ENCODE measurements around the gene SEMA3G. TPM values are rescaled to one million over a fixed set of nuclear protein-coding genes. Genes with fewer than 3 reads are reported as not detected.

SEMA3G gene
- total RNA-seq, 3 donors from 2014 or later (not counting 1 experiment from before 2014, with no cell fraction given) = 0.07 to 0.55 TPM; not detected in 1

DNA sequence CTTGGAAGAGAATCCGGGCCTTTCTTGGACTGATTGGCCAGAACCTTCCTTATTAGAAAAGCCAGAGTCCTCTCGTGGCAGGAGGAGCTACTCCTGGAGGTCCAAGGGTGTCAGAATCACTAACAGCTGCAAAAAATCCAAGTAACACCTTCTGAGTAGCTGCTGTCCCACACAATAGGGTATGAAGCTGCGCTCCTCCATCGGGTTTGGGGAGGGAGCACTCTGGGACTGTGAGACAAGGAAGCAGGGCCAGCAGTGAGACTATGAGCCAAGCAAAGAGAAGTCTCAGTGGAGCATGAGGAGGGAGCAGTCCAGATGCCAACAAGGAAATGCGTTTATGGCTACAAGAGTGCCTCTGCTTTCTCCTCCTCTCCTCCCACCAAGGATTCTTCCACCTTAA, 21.7 kb downstream of the SEMA3G start:
- 80% methylated on average over 5 of the region's 5 CpGs for WGBS (ENCODE audit: insufficient coverage)
- TF ChIP-seq, protein P1, sequence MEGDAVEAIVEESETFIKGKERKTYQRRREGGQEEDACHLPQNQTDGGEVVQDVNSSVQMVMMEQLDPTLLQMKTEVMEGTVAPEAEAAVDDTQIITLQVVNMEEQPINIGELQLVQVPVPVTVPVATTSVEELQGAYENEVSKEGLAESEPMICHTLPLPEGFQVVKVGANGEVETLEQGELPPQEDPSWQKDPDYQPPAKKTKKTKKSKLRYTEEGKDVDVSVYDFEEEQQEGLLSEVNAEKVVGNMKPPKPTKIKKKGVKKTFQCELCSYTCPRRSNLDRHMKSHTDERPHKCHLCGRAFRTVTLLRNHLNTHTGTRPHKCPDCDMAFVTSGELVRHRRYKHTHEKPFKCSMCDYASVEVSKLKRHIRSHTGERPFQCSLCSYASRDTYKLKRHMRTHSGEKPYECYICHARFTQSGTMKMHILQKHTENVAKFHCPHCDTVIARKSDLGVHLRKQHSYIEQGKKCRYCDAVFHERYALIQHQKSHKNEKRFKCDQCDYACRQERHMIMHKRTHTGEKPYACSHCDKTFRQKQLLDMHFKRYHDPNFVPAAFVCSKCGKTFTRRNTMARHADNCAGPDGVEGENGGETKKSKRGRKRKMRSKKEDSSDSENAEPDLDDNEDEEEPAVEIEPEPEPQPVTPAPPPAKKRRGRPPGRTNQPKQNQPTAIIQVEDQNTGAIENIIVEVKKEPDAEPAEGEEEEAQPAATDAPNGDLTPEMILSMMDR (IDR thresholded peaks at IDR 0.05) = no peak
- Mint-ChIP-seq H3K27ac (no peak overlapping the region), H3K9me3 (no peaks in the 10 kb centered on the region), H3K4me3 (no peak overlapping the region), H3K4me1 (no peaks in the 10 kb centered on the region), H3K36me3 (no peaks in the 10 kb centered on the region), H3K27me3 (ENCODE audit: low read depth in 2 of 2) (peaks cover 0 to 4% of the 10 kb centered on the region in 2 donors)
- intact Hi-C loops (cut with micrococcal nuclease) = no loop called here
- DNase-seq (no peak), ATAC-seq (no peak)
- Histone ChIP-seq H3K36me3 (ENCODE audit: control insufficient read depth, insufficient read depth, low read length) (no peaks in the 10 kb centered on the region), H3K9me3 (ENCODE audit: control insufficient read depth, insufficient read depth, low read length) (no peaks in the 10 kb centered on the region), H3K4me1 (ENCODE audit: control insufficient read depth, insufficient read depth, low read length) (no peaks in the 10 kb centered on the region), H3K27me3 (ENCODE audit: control insufficient read depth, insufficient read depth, low read length) (no peaks in the 10 kb centered on the region), H3K27ac (ENCODE audit: low read length) (no peak overlapping the region), H3K4me3 (ENCODE audit: low read length) (no peak overlapping the region)

DNA sequence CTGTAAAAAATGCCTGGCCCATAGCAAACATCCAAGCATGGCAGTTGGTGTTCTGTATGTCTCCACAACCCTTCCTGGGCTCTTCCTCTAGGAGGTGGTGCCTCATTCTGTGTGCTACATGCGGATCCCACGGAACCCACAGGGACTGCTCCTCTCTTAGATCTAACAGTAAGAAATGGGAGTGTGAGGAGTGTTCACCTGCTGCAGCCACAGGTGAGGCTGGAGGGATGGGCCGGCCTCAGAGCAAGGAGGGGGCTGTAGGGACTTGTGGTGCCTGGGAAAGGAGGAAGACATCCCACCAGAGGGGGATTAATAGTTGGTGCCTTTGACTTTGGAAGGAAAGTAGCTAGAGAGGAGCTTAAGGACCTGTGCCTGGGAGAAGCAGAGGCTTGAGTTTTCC, 22.2 kb downstream of the SEMA3G start:
- intact Hi-C loops (cut with micrococcal nuclease) = no loop called here
- Histone ChIP-seq H3K4me3 (ENCODE audit: low read length) (no peak overlapping the region), H3K27me3 (ENCODE audit: control insufficient read depth, insufficient read depth, low read length) (no peaks in the 10 kb centered on the region), H3K9me3 (ENCODE audit: control insufficient read depth, insufficient read depth, low read length) (no peaks in the 10 kb centered on the region), H3K27ac (ENCODE audit: low read length) (no peak overlapping the region), H3K4me1 (ENCODE audit: control insufficient read depth, insufficient read depth, low read length) (no peaks in the 10 kb centered on the region), H3K36me3 (ENCODE audit: control insufficient read depth, insufficient read depth, low read length) (no peaks in the 10 kb centered on the region)
- Mint-ChIP-seq H3K4me1 (peaks cover 0 to 2% of the 10 kb centered on the region in 2 donors), H3K27ac (no peak overlapping the region), H3K36me3 (no peaks in the 10 kb centered on the region), H3K9me3 (no peaks in the 10 kb centered on the region), H3K27me3 (ENCODE audit: low read depth in 2 of 2) (no peaks in the 10 kb centered on the region), H3K4me3 (no peak overlapping the region)
- WGBS (ENCODE audit: insufficient coverage) = 96% methylated on average over 3 of the region's 3 CpGs
- no peak for DNase-seq
- TF ChIP-seq, protein P1 (IDR thresholded peaks at IDR 0.05) = no peak
- no peak for ATAC-seq

DNA sequence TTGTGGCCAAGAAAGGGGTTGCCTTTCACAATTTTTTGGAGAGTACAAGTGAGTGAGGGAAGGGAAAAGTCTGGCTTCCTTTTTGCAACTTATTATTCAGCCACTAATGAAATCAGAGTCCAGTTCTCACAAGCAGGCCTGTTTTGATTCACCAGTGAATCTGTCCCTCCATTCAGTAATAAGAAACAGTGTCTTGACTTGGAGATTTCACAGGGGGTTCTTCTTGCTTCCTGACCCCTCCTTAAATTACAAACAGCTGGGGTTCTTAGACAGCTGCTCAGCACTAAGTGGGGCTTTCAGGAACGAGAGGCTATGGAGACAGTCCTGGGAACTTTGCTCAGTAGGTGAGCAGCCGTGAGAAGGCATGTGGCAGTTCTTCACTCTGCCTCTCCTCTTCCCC, 24.5 kb downstream of the SEMA3G start:
- Mint-ChIP-seq H3K4me1 (peaks cover 0 to 4% of the 10 kb centered on the region in 2 donors), H3K36me3 (no peaks in the 10 kb centered on the region), H3K9me3 (no peaks in the 10 kb centered on the region), H3K4me3 (no peak overlapping the region), H3K27me3 (ENCODE audit: low read depth in 2 of 2) (no peaks in the 10 kb centered on the region), H3K27ac (no peak overlapping the region)
- TF ChIP-seq, protein P1 (IDR thresholded peaks at IDR 0.05) = no peak
- ATAC-seq (no peak), DNase-seq (no peak)
- 97% methylated on average over 2 of the region's 2 CpGs for WGBS (ENCODE audit: insufficient coverage)
- H3K4me1 ChIP-seq (ENCODE audit: control insufficient read depth, insufficient read depth, low read length) = no peaks in the 10 kb centered on the region
- no peaks in the 10 kb centered on the region for H3K27me3 ChIP-seq (ENCODE audit: control insufficient read depth, insufficient read depth, low read length)
- H3K27ac ChIP-seq (ENCODE audit: low read length) = no peak overlapping the region
- H3K4me3 ChIP-seq (ENCODE audit: low read length) = no peak overlapping the region
- no peaks in the 10 kb centered on the region for H3K9me3 ChIP-seq (ENCODE audit: control insufficient read depth, insufficient read depth, low read length)
- intact Hi-C loops (cut with micrococcal nuclease) = no loop called here
- H3K36me3 ChIP-seq (ENCODE audit: control insufficient read depth, insufficient read depth, low read length) = no peaks in the 10 kb centered on the region

DNA sequence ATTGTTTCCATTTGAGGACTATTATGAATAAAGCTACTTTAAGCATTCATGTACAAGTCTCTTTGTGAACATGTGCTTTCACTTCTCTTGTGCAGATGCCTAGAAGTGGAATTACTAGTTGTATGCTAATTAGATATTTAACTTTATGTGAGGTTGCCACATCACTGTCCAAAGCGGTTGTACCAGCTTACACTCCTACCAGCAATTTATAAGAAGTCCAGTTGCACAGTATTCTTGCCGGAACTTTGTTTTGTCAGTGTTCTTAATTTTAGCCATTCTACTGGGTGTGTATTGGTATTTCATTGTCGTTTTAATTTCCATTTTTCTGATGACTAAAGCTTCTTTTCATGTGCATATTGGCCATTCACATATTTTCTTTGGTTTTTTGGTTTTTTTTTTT, 29.1 kb downstream of the SEMA3G start:
- no peaks in the 10 kb centered on the region for H3K27me3 ChIP-seq (ENCODE audit: control insufficient read depth, insufficient read depth, low read length)
- H3K36me3 Mint-ChIP-seq = no peaks in the 10 kb centered on the region
- TF ChIP-seq, protein P1 (IDR thresholded peaks at IDR 0.05) = no peak
- H3K4me3 Mint-ChIP-seq = no peak overlapping the region
- ATAC-seq (no peak), DNase-seq (no peak)
- 100% methylated on average over 2 of the region's 3 CpGs for WGBS (ENCODE audit: insufficient coverage)
- H3K36me3 ChIP-seq (ENCODE audit: control insufficient read depth, insufficient read depth, low read length) = no peaks in the 10 kb centered on the region
- H3K27ac ChIP-seq (ENCODE audit: low read length) = no peak overlapping the region
- intact Hi-C loops (cut with micrococcal nuclease) = no loop called here
- H3K9me3 ChIP-seq (ENCODE audit: control insufficient read depth, insufficient read depth, low read length) = no peaks in the 10 kb centered on the region
- no peak overlapping the region for H3K4me3 ChIP-seq (ENCODE audit: low read length)
- no peaks in the 10 kb centered on the region for H3K9me3 Mint-ChIP-seq
- peaks cover 12 to 22% of the 10 kb centered on the region in 2 donors for H3K4me1 Mint-ChIP-seq
- no peak overlapping the region for H3K27ac Mint-ChIP-seq
- H3K27me3 Mint-ChIP-seq (ENCODE audit: low read depth in 2 of 2) = no peaks in the 10 kb centered on the region
- H3K4me1 ChIP-seq (ENCODE audit: control insufficient read depth, insufficient read depth, low read length) = peaks cover 12% of the 10 kb centered on the region
